ENCODE data around the gene GNG2.

The GNG2 gene

DNA sequence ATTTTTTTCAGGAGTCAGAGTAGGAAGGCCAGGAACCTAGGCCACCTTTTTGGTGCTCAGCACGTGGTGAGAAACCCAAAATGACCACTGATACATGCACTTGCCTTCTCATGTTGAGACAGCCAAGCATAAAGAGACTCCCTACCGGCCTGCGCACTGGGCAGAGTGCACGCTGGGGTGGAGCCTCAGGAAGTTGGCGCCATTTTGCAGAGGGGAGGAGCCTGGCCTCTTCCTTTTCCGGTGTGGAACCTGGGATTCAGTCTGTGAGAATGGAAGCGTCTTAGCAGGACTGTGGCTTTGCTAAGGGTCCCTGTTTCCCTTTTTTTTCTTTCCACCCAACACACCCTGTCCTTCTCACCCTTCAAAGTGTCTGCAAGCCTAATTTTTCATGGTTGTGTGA lies 66.0 kb downstream of the GNG2 start:
- peaks cover 12% of the 10 kb centered on the region for H3K4me1 ChIP-seq (ENCODE audit: control insufficient read depth, insufficient read depth, low read length)
- no peak overlapping the region for H3K9ac ChIP-seq (ENCODE audit: low read length)
- H3K4me3 ChIP-seq (ENCODE audit: low read length): no peak overlapping the region
- H3K27me3 ChIP-seq (replicated peaks; ENCODE audit: control insufficient read depth, insufficient read depth, low read length): no peaks in the 10 kb centered on the region
- no peaks in the 10 kb centered on the region for H3K9me3 ChIP-seq (ENCODE audit: control insufficient read depth, low read length)
- DNase-seq (ENCODE audit: low read depth): no peak
- H3K36me3 ChIP-seq (ENCODE audit: control insufficient read depth, insufficient read depth, low read length, severe bottlenecking): no peaks in the 10 kb centered on the region

DNA sequence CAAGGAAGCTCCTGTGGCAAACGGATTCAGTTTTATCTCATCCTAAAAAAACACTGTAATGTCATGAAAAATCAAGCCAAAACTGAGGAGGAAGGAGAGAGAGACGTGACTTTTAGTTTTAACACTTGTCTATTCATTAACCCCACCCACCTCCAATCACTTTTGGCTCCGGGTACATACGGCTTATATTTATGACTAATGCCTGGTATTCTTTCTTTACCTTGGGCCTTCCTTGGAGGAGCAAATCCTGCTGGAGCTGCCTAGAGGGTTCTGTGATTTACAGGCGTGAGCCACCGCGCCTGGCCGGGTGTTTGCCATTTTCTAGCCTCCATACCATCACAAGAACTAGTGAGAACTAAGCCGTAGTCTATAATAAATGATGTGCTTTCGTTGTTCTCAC lies 68.2 kb downstream of the GNG2 start:
- H3K27me3 ChIP-seq (replicated peaks; ENCODE audit: control insufficient read depth, insufficient read depth, low read length): no peaks in the 10 kb centered on the region
- no peak for DNase-seq (ENCODE audit: low read depth)
- no peaks in the 10 kb centered on the region for H3K4me1 ChIP-seq (ENCODE audit: control insufficient read depth, insufficient read depth, low read length)
- no peak overlapping the region for H3K9ac ChIP-seq (ENCODE audit: low read length)
- no peaks in the 10 kb centered on the region for H3K36me3 ChIP-seq (ENCODE audit: control insufficient read depth, insufficient read depth, low read length, severe bottlenecking)
- H3K4me3 ChIP-seq (ENCODE audit: low read length): no peak overlapping the region
- H3K9me3 ChIP-seq (ENCODE audit: control insufficient read depth, low read length): no peaks in the 10 kb centered on the region

DNA sequence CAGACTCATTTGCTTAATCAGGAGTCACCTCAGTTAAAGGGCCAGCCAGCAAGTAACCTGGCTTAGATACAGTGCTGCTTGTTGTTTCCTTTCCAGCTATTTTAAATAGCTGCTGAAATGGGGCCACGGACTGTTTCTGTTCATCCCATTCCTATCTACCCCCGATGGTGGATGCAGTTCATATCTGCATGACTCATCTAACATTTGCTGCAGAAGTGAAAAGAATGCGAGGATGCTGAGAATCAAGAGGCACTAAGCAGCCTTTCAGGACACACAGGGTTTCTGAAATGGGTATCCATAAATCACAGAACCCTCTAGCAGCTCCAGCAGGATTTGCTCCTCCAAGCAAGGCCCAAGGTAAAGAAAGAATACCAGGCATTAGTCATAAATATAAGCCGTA lies 68.8 kb downstream of the GNG2 start:
- no peak overlapping the region for H3K4me3 ChIP-seq (ENCODE audit: low read length)
- H3K36me3 ChIP-seq (ENCODE audit: control insufficient read depth, insufficient read depth, low read length, severe bottlenecking): no peaks in the 10 kb centered on the region
- no peaks in the 10 kb centered on the region for H3K27me3 ChIP-seq (replicated peaks; ENCODE audit: control insufficient read depth, insufficient read depth, low read length)
- peak; percentile 9 for DNase-seq (ENCODE audit: low read depth)
- no peaks in the 10 kb centered on the region for H3K9me3 ChIP-seq (ENCODE audit: control insufficient read depth, low read length)
- H3K9ac ChIP-seq (ENCODE audit: low read length): no peak overlapping the region
- no peaks in the 10 kb centered on the region for H3K4me1 ChIP-seq (ENCODE audit: control insufficient read depth, insufficient read depth, low read length)

DNA sequence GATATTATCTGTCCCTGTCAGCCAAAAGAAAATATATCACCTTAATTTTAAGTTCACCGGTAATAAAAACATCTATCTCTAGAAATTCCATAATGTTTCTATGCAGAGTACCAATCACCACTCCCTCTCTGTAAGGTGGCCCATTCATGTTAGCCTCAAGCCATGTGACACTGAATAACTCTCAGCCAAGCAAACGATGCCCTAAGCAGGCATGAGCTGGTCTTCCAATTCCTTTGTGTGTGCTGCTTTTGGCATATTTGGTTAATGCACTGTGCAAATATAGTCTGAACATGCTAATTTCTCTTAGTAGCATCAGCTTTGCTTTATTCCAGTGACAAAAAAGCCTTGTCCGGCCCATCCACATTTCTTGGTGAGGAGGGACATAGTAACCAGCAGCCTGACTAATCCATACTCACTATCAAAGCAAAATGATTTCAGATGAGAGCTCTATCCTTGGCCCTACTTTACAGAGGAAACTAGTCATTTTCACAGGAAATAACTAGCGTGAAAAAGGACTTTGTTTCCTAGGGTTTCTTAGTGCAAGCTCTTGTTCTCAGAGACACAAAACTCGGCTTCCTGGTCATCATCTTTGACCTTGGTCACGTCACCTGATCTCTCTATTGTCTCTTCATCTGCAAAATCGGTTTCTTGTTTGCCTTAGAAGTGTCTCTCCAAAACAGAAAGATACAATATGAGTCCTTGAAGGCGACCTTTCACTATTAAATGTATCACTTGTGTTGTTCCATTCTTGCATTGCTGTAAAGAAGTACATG lies 69.7 kb downstream of the GNG2 start:
- H3K9ac ChIP-seq (ENCODE audit: low read length): no peak overlapping the region
- no peak overlapping the region for H3K4me3 ChIP-seq (ENCODE audit: low read length)
- no peaks in the 10 kb centered on the region for H3K27me3 ChIP-seq (replicated peaks; ENCODE audit: control insufficient read depth, insufficient read depth, low read length)
- H3K36me3 ChIP-seq (ENCODE audit: control insufficient read depth, insufficient read depth, low read length, severe bottlenecking): no peaks in the 10 kb centered on the region
- H3K9me3 ChIP-seq (ENCODE audit: control insufficient read depth, low read length): no peaks in the 10 kb centered on the region
- H3K4me1 ChIP-seq (ENCODE audit: control insufficient read depth, insufficient read depth, low read length): no peaks in the 10 kb centered on the region
- no peak for DNase-seq (ENCODE audit: low read depth)

DNA sequence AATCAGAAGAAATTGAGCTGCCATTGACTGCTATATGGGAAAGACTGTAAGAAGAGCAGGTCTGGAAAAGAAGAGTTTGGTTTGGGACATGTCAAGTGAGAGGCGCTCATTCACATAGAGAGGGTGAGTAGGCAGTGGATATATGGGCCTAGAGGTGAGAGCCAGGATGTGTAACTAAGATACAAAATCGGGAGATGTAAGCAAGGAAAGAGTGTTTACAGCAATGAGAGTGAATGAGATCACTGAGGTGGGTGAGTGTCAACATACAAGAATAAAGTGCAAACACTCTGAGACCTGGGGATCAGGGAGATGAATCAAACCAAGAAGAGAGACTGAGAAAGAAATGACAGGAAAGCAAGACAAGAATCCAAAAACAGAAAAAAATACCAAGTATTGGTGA lies 70.9 kb downstream of the GNG2 start:
- DNase-seq (ENCODE audit: low read depth): no peak
- Histone ChIP-seq H3K9me3 (ENCODE audit: control insufficient read depth, low read length) (no peaks in the 10 kb centered on the region), H3K4me1 (ENCODE audit: control insufficient read depth, insufficient read depth, low read length) (no peaks in the 10 kb centered on the region), H3K9ac (ENCODE audit: low read length) (no peak overlapping the region), H3K27me3 (replicated peaks; ENCODE audit: control insufficient read depth, insufficient read depth, low read length) (no peaks in the 10 kb centered on the region), H3K4me3 (ENCODE audit: low read length) (no peak overlapping the region), H3K36me3 (ENCODE audit: control insufficient read depth, insufficient read depth, low read length, severe bottlenecking) (no peaks in the 10 kb centered on the region)

DNA sequence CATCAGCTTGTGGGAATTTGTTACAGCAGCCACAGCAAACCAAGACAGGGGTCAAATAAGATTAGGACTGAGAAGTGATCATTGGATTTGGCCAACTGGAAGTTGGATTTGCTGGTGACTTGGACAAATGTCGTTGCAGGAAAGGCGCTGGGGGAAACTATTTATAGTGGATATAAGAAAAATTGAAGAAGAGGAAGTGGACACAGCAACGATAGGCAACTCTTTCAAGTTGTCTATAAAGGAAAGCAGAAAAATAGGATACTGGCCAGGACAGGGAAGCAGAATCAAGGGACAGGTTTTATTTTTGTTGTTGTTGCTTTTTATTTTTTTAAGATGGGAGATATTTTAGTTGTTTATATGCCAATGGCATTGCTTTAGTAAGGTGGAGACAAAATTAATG lies 72.8 kb downstream of the GNG2 start:
- H3K36me3 ChIP-seq (ENCODE audit: control insufficient read depth, insufficient read depth, low read length, severe bottlenecking): no peaks in the 10 kb centered on the region
- peaks cover 12% of the 10 kb centered on the region for H3K4me1 ChIP-seq (ENCODE audit: control insufficient read depth, insufficient read depth, low read length)
- no peaks in the 10 kb centered on the region for H3K27me3 ChIP-seq (replicated peaks; ENCODE audit: control insufficient read depth, insufficient read depth, low read length)
- no peak for DNase-seq (ENCODE audit: low read depth)
- no peak overlapping the region for H3K4me3 ChIP-seq (ENCODE audit: low read length)
- H3K9ac ChIP-seq (ENCODE audit: low read length): no peak overlapping the region
- H3K9me3 ChIP-seq (ENCODE audit: control insufficient read depth, low read length): no peaks in the 10 kb centered on the region

DNA sequence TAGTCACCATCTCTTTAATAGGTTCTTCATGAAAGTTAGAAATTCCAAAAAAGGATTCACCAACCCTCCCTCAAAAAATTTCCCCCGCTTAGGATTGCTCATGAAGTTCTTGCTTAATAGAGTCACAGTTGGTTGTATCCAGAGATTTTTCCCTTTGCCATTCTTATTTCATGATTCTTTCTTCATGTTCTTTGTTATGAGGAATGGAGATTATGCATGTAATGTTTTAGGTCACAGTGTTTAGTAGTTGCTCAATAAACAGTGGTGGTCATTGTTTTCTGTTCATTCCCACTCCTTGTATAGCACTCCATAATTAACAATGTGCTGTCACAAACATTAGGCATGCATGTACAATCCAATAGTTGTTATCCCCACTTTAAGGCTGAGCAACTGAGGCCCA lies 77.7 kb downstream of the GNG2 start:
- Histone ChIP-seq H3K36me3 (ENCODE audit: control insufficient read depth, insufficient read depth, low read length, severe bottlenecking) (no peaks in the 10 kb centered on the region), H3K9ac (ENCODE audit: low read length) (no peak overlapping the region), H3K4me3 (ENCODE audit: low read length) (no peak overlapping the region), H3K9me3 (ENCODE audit: control insufficient read depth, low read length) (no peaks in the 10 kb centered on the region), H3K4me1 (ENCODE audit: control insufficient read depth, insufficient read depth, low read length) (peaks cover 29% of the 10 kb centered on the region), H3K27me3 (replicated peaks; ENCODE audit: control insufficient read depth, insufficient read depth, low read length) (no peaks in the 10 kb centered on the region)
- DNase-seq (ENCODE audit: low read depth): peak; percentile 14

DNA sequence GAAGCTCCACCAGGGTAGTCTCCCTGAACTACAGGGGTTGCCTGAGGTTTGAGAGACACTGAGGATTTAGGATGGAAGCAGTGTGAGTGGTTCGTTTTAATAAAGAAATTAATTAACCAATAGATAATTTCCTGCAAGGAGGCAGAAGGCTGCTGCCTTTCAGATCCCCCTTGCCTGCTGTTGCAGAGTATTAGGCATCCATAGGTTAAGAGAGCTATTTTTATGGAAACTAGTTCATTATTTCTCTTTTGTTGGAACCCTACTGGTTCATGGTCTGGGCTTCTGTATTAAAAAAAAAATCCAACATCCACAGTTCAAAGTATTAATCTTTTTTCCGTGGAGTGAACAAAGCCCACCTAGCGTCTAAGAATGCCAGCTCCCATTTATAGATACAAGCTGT lies 78.4 kb downstream of the GNG2 start:
- no peaks in the 10 kb centered on the region for H3K36me3 ChIP-seq (ENCODE audit: control insufficient read depth, insufficient read depth, low read length, severe bottlenecking)
- H3K27me3 ChIP-seq (replicated peaks; ENCODE audit: control insufficient read depth, insufficient read depth, low read length): no peaks in the 10 kb centered on the region
- no peak overlapping the region for H3K4me3 ChIP-seq (ENCODE audit: low read length)
- H3K9ac ChIP-seq (ENCODE audit: low read length): no peak overlapping the region
- no peaks in the 10 kb centered on the region for H3K9me3 ChIP-seq (ENCODE audit: control insufficient read depth, low read length)
- H3K4me1 ChIP-seq (ENCODE audit: control insufficient read depth, insufficient read depth, low read length): peaks cover 29% of the 10 kb centered on the region
- DNase-seq (ENCODE audit: low read depth): no peak

DNA sequence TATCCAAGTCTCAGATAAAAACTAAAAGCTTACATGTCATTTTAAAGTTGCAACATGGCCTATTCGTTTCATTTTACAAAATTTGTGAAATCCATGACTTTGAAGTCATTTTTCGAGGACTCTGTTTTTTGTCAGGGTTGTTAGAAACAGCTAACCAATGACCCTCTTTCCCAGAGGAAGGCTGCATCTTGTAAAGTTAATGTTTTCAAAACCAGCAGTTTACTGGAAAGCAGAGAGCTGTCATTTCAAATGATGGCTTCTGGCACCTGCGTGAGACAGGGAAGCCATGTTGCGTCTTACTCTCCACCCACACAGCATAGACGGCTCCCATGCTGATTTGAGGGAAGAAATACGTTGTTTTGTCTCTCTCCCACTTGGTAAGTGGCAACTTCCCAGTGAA lies 78.8 kb downstream of the GNG2 start:
- H3K4me3 ChIP-seq (ENCODE audit: low read length): no peak overlapping the region
- H3K36me3 ChIP-seq (ENCODE audit: control insufficient read depth, insufficient read depth, low read length, severe bottlenecking): no peaks in the 10 kb centered on the region
- H3K9ac ChIP-seq (ENCODE audit: low read length): no peak overlapping the region
- no peaks in the 10 kb centered on the region for H3K9me3 ChIP-seq (ENCODE audit: control insufficient read depth, low read length)
- peaks cover 29% of the 10 kb centered on the region for H3K4me1 ChIP-seq (ENCODE audit: control insufficient read depth, insufficient read depth, low read length)
- no peaks in the 10 kb centered on the region for H3K27me3 ChIP-seq (replicated peaks; ENCODE audit: control insufficient read depth, insufficient read depth, low read length)
- DNase-seq (ENCODE audit: low read depth): no peak

DNA sequence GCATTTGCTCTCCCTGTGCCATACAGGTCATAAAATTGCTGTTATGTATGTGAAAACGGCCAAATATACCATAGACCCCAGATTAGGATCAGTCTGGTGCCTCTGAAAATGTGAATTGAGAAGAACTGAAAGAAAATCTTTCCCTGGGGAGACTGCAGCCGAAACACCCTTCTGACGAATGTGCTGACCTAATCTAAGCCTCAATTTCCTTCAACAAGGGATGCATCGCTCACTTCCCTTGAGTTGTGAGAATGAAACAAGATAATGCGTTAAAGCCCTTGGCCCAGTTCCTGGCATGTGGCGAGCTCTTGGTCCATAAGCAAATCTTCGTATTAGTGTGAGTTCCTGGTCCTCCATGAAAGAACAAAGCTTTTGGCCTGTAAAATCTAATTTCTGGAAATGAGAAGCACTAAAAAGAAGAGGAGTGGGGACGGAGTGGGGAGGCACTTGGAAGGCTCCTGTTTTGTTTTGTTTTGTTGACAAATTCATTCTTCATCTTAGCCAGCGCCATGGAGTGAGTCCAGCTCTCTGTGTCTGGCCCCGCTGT lies 79.4 kb downstream of the GNG2 start:
- H3K27me3 ChIP-seq (replicated peaks; ENCODE audit: control insufficient read depth, insufficient read depth, low read length): no peaks in the 10 kb centered on the region

DNA sequence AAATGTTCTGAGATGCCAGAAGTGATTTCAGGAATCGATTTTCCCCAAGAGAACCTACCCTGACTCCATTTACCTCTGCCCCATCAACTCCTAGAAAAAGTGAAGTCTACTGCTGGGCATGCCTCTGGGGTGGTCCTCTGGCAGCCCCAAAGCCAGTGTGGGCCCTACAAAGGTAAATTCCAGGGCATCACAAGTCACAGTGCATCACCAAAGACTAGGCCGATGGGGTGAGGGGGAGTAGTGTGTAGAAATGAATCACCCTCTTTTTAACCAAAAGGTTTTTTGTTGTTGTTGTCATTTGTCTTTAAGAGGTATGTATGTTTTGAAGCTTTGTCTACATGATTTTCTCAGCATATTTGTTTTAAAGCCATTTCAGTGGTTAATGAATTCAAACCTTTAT lies 82.6 kb downstream of the GNG2 start:
- H3K9ac ChIP-seq (ENCODE audit: low read length): no peak overlapping the region
- no peak for DNase-seq (ENCODE audit: low read depth)
- peaks cover 5% of the 10 kb centered on the region for H3K9me3 ChIP-seq (ENCODE audit: control insufficient read depth, low read length)
- no peaks in the 10 kb centered on the region for H3K27me3 ChIP-seq (replicated peaks; ENCODE audit: control insufficient read depth, insufficient read depth, low read length)
- no peaks in the 10 kb centered on the region for H3K36me3 ChIP-seq (ENCODE audit: control insufficient read depth, insufficient read depth, low read length, severe bottlenecking)
- no peak overlapping the region for H3K4me3 ChIP-seq (ENCODE audit: low read length)
- H3K4me1 ChIP-seq (ENCODE audit: control insufficient read depth, insufficient read depth, low read length): peaks cover 19% of the 10 kb centered on the region

More for the DNA sequence above, 79.4 kb downstream of the GNG2 start:
- no peak for DNase-seq (ENCODE audit: low read depth)
- no peak overlapping the region for H3K4me3 ChIP-seq (ENCODE audit: low read length)
- no peak overlapping the region for H3K9ac ChIP-seq (ENCODE audit: low read length)
- H3K36me3 ChIP-seq (ENCODE audit: control insufficient read depth, insufficient read depth, low read length, severe bottlenecking): no peaks in the 10 kb centered on the region
- peaks cover 29% of the 10 kb centered on the region for H3K4me1 ChIP-seq (ENCODE audit: control insufficient read depth, insufficient read depth, low read length)
- no peaks in the 10 kb centered on the region for H3K9me3 ChIP-seq (ENCODE audit: control insufficient read depth, low read length)

DNA sequence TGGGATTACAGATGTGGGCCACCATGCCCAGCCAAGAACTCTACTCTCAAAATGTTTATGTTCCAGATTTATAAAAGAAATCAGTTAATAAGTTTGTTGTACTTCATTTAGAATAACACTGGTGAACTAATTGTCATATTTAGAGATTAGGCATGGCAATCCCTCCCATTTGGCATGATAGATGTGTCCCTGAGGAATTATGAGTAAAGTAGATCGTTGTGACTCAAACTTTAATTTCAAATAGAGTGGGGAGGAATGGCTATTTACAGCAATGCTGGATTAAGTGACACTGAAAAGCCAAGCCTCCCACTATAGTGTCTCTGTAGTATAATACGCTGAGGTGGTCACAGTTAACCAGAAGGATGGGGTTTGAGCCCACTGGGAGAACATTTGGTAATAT lies 89.6 kb downstream of the GNG2 start:
- Histone ChIP-seq H3K9me3 (ENCODE audit: control insufficient read depth, low read length) (peaks cover 8% of the 10 kb centered on the region), H3K27me3 (replicated peaks; ENCODE audit: control insufficient read depth, insufficient read depth, low read length) (no peaks in the 10 kb centered on the region), H3K9ac (ENCODE audit: low read length) (no peak overlapping the region), H3K4me1 (ENCODE audit: control insufficient read depth, insufficient read depth, low read length) (peaks cover 13% of the 10 kb centered on the region), H3K4me3 (ENCODE audit: low read length) (no peak overlapping the region), H3K36me3 (ENCODE audit: control insufficient read depth, insufficient read depth, low read length, severe bottlenecking) (peaks cover 29% of the 10 kb centered on the region)
- no peak for DNase-seq (ENCODE audit: low read depth)
